DOHH2 (cell line): ENCODE measurements around the gene DCDC2.

Source experiments
- H3F3A ChIP-seq: fragments of 200-600 bp; sonication (generic), shearing (Covaris generic); 2 replicates; pipeline ENCODE4 v1.6.0; 2016; ENCODE audit warnings: antibody characterized with exemption, mild to moderate bottlenecking; ENCODE audit not compliant: control insufficient read depth, insufficient read depth
- H3K27ac ChIP-seq: fragments of 200-600 bp; sonication (generic); 2 replicates; pipeline ENCODE4 v1.5.1; 2014; ENCODE audit warnings: low read depth, mild to moderate bottlenecking, low read length, moderate library complexity
- H3K27me3 ChIP-seq: fragments of 200-600 bp; sonication (generic); 2 replicates; pipeline ENCODE4 v1.6.1; 2014; ENCODE audit warnings: mild to moderate bottlenecking, low read length, mixed read lengths; ENCODE audit not compliant: control insufficient read depth
- H3K36me3 ChIP-seq: fragments of 200-600 bp; sonication (generic); 2 replicates; pipeline ENCODE4 v1.6.1; 2014; ENCODE audit warnings: mild to moderate bottlenecking, low read length, moderate library complexity, mixed read lengths; ENCODE audit not compliant: control insufficient read depth
- H3K4me1 ChIP-seq: fragments of 200-600 bp; sonication (generic); 2 replicates; pipeline ENCODE4 v1.6.1; 2014; ENCODE audit warnings: mild to moderate bottlenecking, low read length, mixed read lengths; ENCODE audit not compliant: control insufficient read depth
- H3K4me2 ChIP-seq: fragments of 200-600 bp; sonication (generic); 2 replicates; pipeline ENCODE4 v1.6.0; 2014; ENCODE audit warnings: mild to moderate bottlenecking, low read length, moderate library complexity
- H3K4me3 ChIP-seq: fragments of 200-600 bp; sonication (generic); 2 replicates; pipeline ENCODE4 v1.5.1; 2014; ENCODE audit warnings: mild to moderate bottlenecking, low read length, mixed read lengths
- H3K79me2 ChIP-seq: fragments of 200-600 bp; sonication (generic); 2 replicates; pipeline ENCODE4 v1.6.1; 2014; ENCODE audit warnings: mild to moderate bottlenecking, low read length, mixed read lengths; ENCODE audit not compliant: control insufficient read depth
- H3K9me2 ChIP-seq: fragments of 200-600 bp; sonication (generic); replicated peaks from 2 replicates; pipeline ENCODE4 v1.6.1; 2014; ENCODE audit warnings: mild to moderate bottlenecking, low read length, mixed read lengths; ENCODE audit not compliant: control insufficient read depth
- H3K9me3 ChIP-seq: fragments of 200-600 bp; sonication (generic); 2 replicates; pipeline ENCODE4 v1.6.1; 2014; ENCODE audit warnings: antibody characterized with exemption, low read length, mixed read lengths; ENCODE audit not compliant: control insufficient read depth, insufficient read depth
- H4K20me1 ChIP-seq: fragments of 200-600 bp; sonication (generic); 2 replicates; pipeline ENCODE4 v1.6.0; 2014; ENCODE audit warnings: low read depth, mild to moderate bottlenecking, antibody characterized with exemption, low read length, moderate library complexity; ENCODE audit not compliant: control insufficient read depth, insufficient read depth
- CTCF ChIP-seq: fragments of 200-600 bp; sonication (generic); IDR thresholded peaks from one replicate; pipeline ENCODE4 v1.5.1; 2014; ENCODE audit warnings: antibody characterized with exemption, mild to moderate bottlenecking, low read depth, low read length; ENCODE audit not compliant: poor library complexity, severe bottlenecking
- EZH2phosphoT487 ChIP-seq: fragments of 200-600 bp; sonication (generic); IDR thresholded peaks from 2 replicates; pipeline ENCODE4 v1.6.1; 2017; ENCODE audit warnings: borderline replicate concordance, mild to moderate bottlenecking, antibody characterized with exemption, low read length, moderate library complexity, mixed read lengths

DCDC2 gene

GRCh38 chr6:24219670-24220069 is 138.2 kb downstream of the DCDC2 start:
- TF ChIP-seq EZH2phosphoT487 (no peak), CTCF (no peak)
- Histone ChIP-seq H3K4me1 (no peaks in the 10 kb centered on the region), H3K9me2 (no peaks in the 10 kb centered on the region), H3K4me2 (no peak overlapping the region), H3K36me3 (no peaks in the 10 kb centered on the region), H3K9me3 (no peaks in the 10 kb centered on the region), H3K27me3 (no peaks in the 10 kb centered on the region), H3K4me3 (no peak overlapping the region), H4K20me1 (no peaks in the 10 kb centered on the region), H3K27ac (no peak overlapping the region), H3K79me2 (no peaks in the 10 kb centered on the region), H3F3A (no peaks in the 10 kb centered on the region)

GRCh38 chr6:24214984-24215383 is 142.9 kb downstream of the DCDC2 start:
- H3K27ac ChIP-seq: no peak overlapping the region

GRCh38 chr6:24207413-24207812 is 150.4 kb downstream of the DCDC2 start:
- Histone ChIP-seq H3K9me2 (no peaks in the 10 kb centered on the region), H3K4me1 (no peaks in the 10 kb centered on the region), H3K27me3 (no peaks in the 10 kb centered on the region)

More at GRCh38 chr6:24214984-24215383, 142.9 kb downstream of the DCDC2 start:
- H3K36me3 ChIP-seq: no peaks in the 10 kb centered on the region
- H3K27me3 ChIP-seq: no peaks in the 10 kb centered on the region
- TF ChIP-seq CTCF (no peak), EZH2phosphoT487 (no peak)
- H3K9me2 ChIP-seq: no peaks in the 10 kb centered on the region
- H3K4me1 ChIP-seq: no peaks in the 10 kb centered on the region
- no peak overlapping the region for H3K4me3 ChIP-seq
- H3K4me2 ChIP-seq: no peak overlapping the region
- no peaks in the 10 kb centered on the region for H3K9me3 ChIP-seq
- H4K20me1 ChIP-seq: no peaks in the 10 kb centered on the region
- H3K79me2 ChIP-seq: no peaks in the 10 kb centered on the region
- no peaks in the 10 kb centered on the region for H3F3A ChIP-seq

More at GRCh38 chr6:24207413-24207812, 150.4 kb downstream of the DCDC2 start:
- no peak overlapping the region for H3K27ac ChIP-seq
- TF ChIP-seq CTCF (no peak), EZH2phosphoT487 (no peak)
- H3F3A ChIP-seq: no peaks in the 10 kb centered on the region
- H3K4me3 ChIP-seq: no peak overlapping the region
- H3K4me2 ChIP-seq: no peak overlapping the region
- no peaks in the 10 kb centered on the region for H4K20me1 ChIP-seq
- no peaks in the 10 kb centered on the region for H3K79me2 ChIP-seq
- H3K36me3 ChIP-seq: no peaks in the 10 kb centered on the region
- H3K9me3 ChIP-seq: no peaks in the 10 kb centered on the region
